Measurements from ENCODE around the gene PLEKHG5.
A peak's percentile ranks its signal among the peaks of the same experiment; 100 is the strongest.

The PLEKHG5 gene

GRCh38 chr1:6509919-6510291 lies 18.4 kb upstream of the PLEKHG5 start:
- no peak for DNase-seq

- no peak for DNase-seq
These were observed 17.9 kb upstream of the PLEKHG5 start for GRCh38 chr1:6509220-6509918.

GRCh38 chr1:6508816-6509189 lies 17.3 kb upstream of the PLEKHG5 start:
- no peak for DNase-seq

- no peak for DNase-seq
These were observed 16.8 kb upstream of the PLEKHG5 start for GRCh38 chr1:6508154-6508815.

- no peak for DNase-seq
These were observed 16.0 kb upstream of the PLEKHG5 start for GRCh38 chr1:6507461-6507911.

- no peak for DNase-seq
These were observed 15.6 kb upstream of the PLEKHG5 start for GRCh38 chr1:6507037-6507428.

- DNase-seq = no peak
These were observed 15.0 kb upstream of the PLEKHG5 start for GRCh38 chr1:6506210-6507036.

- DNase-seq = no peak
These were observed 14.1 kb upstream of the PLEKHG5 start for GRCh38 chr1:6505367-6506209.

GRCh38 chr1:6504887-6505286 lies 13.4 kb upstream of the PLEKHG5 start:
- DNase-seq = no peak

- DNase-seq = no peak
These were observed 12.6 kb upstream of the PLEKHG5 start for GRCh38 chr1:6503884-6504602.

- no peak for DNase-seq
These were observed 10.8 kb upstream of the PLEKHG5 start for GRCh38 chr1:6502000-6502891.

- DNase-seq = no peak
These were observed 9.9 kb upstream of the PLEKHG5 start for GRCh38 chr1:6501279-6501813.

- DNase-seq = no peak
These were observed 9.2 kb upstream of the PLEKHG5 start for GRCh38 chr1:6500544-6501278.

- DNase-seq = no peak
These were observed 7.8 kb upstream of the PLEKHG5 start for GRCh38 chr1:6499296-6499695.

- DNase-seq = no peak
These were observed 7.2 kb upstream of the PLEKHG5 start for GRCh38 chr1:6498576-6499111.

- no peak for DNase-seq
These were observed 6.6 kb upstream of the PLEKHG5 start for GRCh38 chr1:6497867-6498575.

- peak; percentile 61 for DNase-seq
These were observed 5.9 kb upstream of the PLEKHG5 start for GRCh38 chr1:6497215-6497866.

- DNase-seq = no peak
These were observed 5.4 kb upstream of the PLEKHG5 start for GRCh38 chr1:6496890-6497214.

- DNase-seq = no peak
These were observed 4.9 kb upstream of the PLEKHG5 start for GRCh38 chr1:6496365-6496721.

All from NCI-H146 (cell line).